Hepatocyte (in vitro differentiated cells): ENCODE measurements around the gene ARHGAP26.

ENCODE experiments used
- EZH2 ChIP-seq: fragments of 200-600 bp; sonication (generic); IDR thresholded peaks from 2 replicates; pipeline ENCODE4 v1.6.1; 2016; ENCODE audit warnings: antibody characterized with exemption, mild to moderate bottlenecking, borderline replicate concordance
- EZH2phosphoT487 ChIP-seq: fragments of 200-600 bp; sonication (generic); IDR thresholded peaks from one replicate; pipeline ENCODE4 v1.6.1; 2018; ENCODE audit warnings: antibody characterized with exemption, mild to moderate bottlenecking, low read depth, moderate library complexity; ENCODE audit not compliant: unreplicated experiment, severe bottlenecking
- TF ChIP-seq, protein P1 (sequence below): fragments of 200-600 bp; sonication (generic); IDR thresholded peaks from 2 replicates; pipeline ENCODE4 v1.5.1; 2016; ENCODE audit warnings: antibody characterized with exemption, mild to moderate bottlenecking; ENCODE audit not compliant: poor library complexity

DNA sequence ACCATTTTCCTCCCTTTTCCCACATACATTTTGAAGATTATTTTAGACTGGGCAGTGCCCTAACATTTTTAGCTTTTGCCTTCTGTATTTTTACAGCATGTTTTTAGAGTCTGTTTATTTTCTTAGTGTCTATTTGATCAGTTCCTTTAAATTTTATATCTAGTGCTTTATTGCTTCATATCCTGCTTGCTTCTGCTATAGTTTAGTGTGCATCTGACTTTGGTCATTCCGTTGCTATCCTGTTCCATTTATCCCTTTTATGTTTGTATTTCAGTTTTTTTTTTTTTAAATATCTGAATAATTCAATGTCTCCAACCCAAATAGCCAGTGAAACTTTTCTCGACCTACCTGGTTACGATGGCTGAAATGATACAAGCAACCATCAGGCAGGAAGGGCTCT is 203.8 kb downstream of the ARHGAP26 start:
- TF ChIP-seq, protein P1, sequence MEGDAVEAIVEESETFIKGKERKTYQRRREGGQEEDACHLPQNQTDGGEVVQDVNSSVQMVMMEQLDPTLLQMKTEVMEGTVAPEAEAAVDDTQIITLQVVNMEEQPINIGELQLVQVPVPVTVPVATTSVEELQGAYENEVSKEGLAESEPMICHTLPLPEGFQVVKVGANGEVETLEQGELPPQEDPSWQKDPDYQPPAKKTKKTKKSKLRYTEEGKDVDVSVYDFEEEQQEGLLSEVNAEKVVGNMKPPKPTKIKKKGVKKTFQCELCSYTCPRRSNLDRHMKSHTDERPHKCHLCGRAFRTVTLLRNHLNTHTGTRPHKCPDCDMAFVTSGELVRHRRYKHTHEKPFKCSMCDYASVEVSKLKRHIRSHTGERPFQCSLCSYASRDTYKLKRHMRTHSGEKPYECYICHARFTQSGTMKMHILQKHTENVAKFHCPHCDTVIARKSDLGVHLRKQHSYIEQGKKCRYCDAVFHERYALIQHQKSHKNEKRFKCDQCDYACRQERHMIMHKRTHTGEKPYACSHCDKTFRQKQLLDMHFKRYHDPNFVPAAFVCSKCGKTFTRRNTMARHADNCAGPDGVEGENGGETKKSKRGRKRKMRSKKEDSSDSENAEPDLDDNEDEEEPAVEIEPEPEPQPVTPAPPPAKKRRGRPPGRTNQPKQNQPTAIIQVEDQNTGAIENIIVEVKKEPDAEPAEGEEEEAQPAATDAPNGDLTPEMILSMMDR, result no peak
- TF ChIP-seq EZH2phosphoT487 (no peak), EZH2 (no peak)
